Gastrocnemius medialis (tissue), 4 donors: ENCODE data around the gene DDX56. TPM values are rescaled to one million over a fixed set of nuclear protein-coding genes. Genes with fewer than 3 reads are reported as not detected.

ENCODE experiments used
- ATAC-seq, 2 donors: fragments of 150-250 bp; one replicate each; pipeline ENCODE4 v1.9.1; 2016
- DNase-seq, 2 donors: peaks; one replicate each; pipeline ENCODE4 v3.0.0-alpha.2; 2019
- H3K27ac ChIP-seq, 4 donors: fragments of 200-600 bp; sonication (generic); 1 replicate in 1 of 4; 2 replicates in 3 of 4; pipeline ENCODE4 v1.5.1; 2016 to 2018; ENCODE audit warnings: mild to moderate bottlenecking in 2 of 4, moderate library complexity in 1 of 4
- H3K27me3 ChIP-seq, 3 donors: fragments of 200-600 bp; sonication (generic) in 2 of 3; 1 replicate in 1 of 3; 2 replicates in 2 of 3; pipeline versions ENCODE4 v1.5.1 to v1.6.0; 2016 to 2019; ENCODE audit warnings: mild to moderate bottlenecking in 1 of 3, moderate library complexity in 1 of 3
- H3K36me3 ChIP-seq, 2 donors: fragments of 200-600 bp; sonication (generic) in 1 of 2; one replicate each; pipeline ENCODE4 v1.5.1; 2017 to 2018
- H3K4me1 ChIP-seq, 2 donors: fragments of 200-600 bp; sonication (generic) in 1 of 2; one replicate each; pipeline ENCODE4 v1.5.1; 2016 to 2017; ENCODE audit warnings: mild to moderate bottlenecking in 2 of 2
- H3K4me3 ChIP-seq, 4 donors: fragments of 200-600 bp; sonication (generic) in 3 of 4; 1 replicate in 1 of 4; 2 replicates in 3 of 4; pipeline ENCODE4 v1.5.1; 2016 to 2019; ENCODE audit warnings: mild to moderate bottlenecking in 2 of 4
- H3K9me3 ChIP-seq, 3 donors: fragments of 200-600 bp; sonication (generic) in 2 of 3; 1 replicate in 1 of 3; 2 replicates in 2 of 3; pipeline ENCODE4 v1.5.1; 2016 to 2019
- POLR2A ChIP-seq, 2 donors: fragments of 450-650 bp; IDR thresholded peaks; one replicate each; pipeline ENCODE4 v1.6.1; 2017; ENCODE audit warnings: antibody characterized with exemption in 2 of 2, mild to moderate bottlenecking in 2 of 2, moderate library complexity in 2 of 2
- in situ Hi-C, 4 donors: fragments of 200-750 bp; cut with MboI; loops; one replicate each; pipeline versions ENCODE4 v1.15.0 to v1.8.0; 2017; ENCODE audit warnings: low sequenced_read_pairs in 4 of 4
- intact Hi-C: fragments of 100-400 bp; cut with DNase I; formaldehyde crosslinking; loops from one replicate; pipeline ENCODE4 v1.15.1; 2023; ENCODE audit warnings: low total_unique reads
- total RNA-seq, 4 donors: library from RNA; depleted of rRNA; stranded (reverse); fragments of >200 nt; gene quantifications; one replicate each; pipeline versions ENCODE4 v1.1.0 to v1.2.3, GENCODE V29; 2016
- TF ChIP-seq, protein P1 (sequence below), 5 experiments: fragments of 450-650 bp in 3 of 5; fragments of 200-600 bp in 2 of 5; sonication (generic) in 2 of 5; IDR thresholded peaks in 4 of 5; conservative IDR thresholded peaks in 1 of 5; 1 replicate in 4 of 5; 2 replicates in 1 of 5; pipeline ENCODE4 v1.5.1; 2016 to 2019; ENCODE audit warnings: antibody characterized with exemption in 5 of 5, mild to moderate bottlenecking in 3 of 5, moderate library complexity in 3 of 5

The DDX56 gene
- total RNA-seq, 4 donors from 2014 or later, result 57.7 to 73.2 (median 66.1) TPM

GRCh38 chr7:44533301-44534055 is 40.2 kb downstream of the DDX56 start:
- no peaks in the 10 kb centered on the region for H3K27me3 ChIP-seq
- ATAC-seq, result no peak
- H3K4me1 ChIP-seq, result no peaks in the 10 kb centered on the region
- intact Hi-C loops (no loop called here), in situ Hi-C loops (no loop called here)
- H3K27ac ChIP-seq, result no peak overlapping the region
- H3K4me3 ChIP-seq, result no peak overlapping the region
- TF ChIP-seq POLR2A (IDR thresholded peaks at IDR 0.05), result no peak
- TF ChIP-seq, protein P1, sequence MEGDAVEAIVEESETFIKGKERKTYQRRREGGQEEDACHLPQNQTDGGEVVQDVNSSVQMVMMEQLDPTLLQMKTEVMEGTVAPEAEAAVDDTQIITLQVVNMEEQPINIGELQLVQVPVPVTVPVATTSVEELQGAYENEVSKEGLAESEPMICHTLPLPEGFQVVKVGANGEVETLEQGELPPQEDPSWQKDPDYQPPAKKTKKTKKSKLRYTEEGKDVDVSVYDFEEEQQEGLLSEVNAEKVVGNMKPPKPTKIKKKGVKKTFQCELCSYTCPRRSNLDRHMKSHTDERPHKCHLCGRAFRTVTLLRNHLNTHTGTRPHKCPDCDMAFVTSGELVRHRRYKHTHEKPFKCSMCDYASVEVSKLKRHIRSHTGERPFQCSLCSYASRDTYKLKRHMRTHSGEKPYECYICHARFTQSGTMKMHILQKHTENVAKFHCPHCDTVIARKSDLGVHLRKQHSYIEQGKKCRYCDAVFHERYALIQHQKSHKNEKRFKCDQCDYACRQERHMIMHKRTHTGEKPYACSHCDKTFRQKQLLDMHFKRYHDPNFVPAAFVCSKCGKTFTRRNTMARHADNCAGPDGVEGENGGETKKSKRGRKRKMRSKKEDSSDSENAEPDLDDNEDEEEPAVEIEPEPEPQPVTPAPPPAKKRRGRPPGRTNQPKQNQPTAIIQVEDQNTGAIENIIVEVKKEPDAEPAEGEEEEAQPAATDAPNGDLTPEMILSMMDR (IDR thresholded peaks at IDR 0.05 in 4 of 5, conservative IDR thresholded peaks at IDR 0.05 in 1 of 5), result no peak
- no peak for DNase-seq
- no peaks in the 10 kb centered on the region for H3K9me3 ChIP-seq
- no peaks in the 10 kb centered on the region for H3K36me3 ChIP-seq

DNA sequence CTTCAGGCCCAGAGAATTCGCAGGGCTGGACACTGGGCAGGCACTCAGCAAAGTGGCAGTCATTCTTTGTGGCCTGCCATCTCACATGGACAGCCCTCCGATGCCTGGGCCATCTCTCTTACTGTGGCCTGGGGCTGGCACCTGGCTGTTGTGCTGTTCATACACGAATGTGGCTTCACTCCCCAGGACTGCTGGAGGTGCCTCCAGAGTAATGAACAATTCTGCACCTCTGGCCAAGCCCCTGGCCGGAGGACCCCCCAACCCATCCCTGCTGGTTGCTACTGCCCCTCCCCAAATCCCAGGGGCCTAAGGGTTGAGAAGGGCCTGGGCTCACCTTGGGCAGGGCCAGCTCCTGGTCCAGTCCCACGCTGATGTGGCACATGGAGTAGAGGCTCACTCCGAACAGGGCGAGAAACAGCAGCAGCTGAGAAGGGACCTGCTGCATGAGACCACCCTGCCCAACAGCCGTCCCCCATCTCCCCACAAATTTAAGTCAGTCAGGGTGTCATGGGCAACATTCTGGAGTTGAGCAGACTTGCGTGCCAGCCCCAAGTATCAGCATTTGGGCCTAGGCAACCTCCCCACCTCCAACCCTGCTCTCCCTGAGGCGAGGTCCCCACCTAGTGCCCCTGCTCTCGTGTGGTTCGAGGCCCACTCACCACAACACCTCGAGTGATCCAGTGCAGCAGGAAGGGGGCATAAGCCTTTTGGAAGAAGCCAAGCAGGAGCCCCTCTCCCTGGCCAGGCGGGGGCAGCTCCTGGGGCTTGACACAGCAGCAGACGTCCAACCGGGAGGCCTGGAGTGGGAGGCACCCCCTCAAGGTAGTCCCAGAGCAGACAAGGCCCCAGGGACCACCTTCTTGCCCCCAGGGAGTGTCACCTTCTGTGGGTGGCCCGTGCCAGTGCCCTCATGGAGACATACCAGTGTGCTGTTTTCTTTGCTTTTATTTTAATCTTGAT is 42.0 kb downstream of the DDX56 start:
- H3K4me3 ChIP-seq, result no peak overlapping the region
- no peaks in the 10 kb centered on the region for H3K36me3 ChIP-seq
- in situ Hi-C loops (no loop called here), intact Hi-C loops (no loop called here)
- TF ChIP-seq, protein P1 (IDR thresholded peaks at IDR 0.05 in 4 of 5, conservative IDR thresholded peaks at IDR 0.05 in 1 of 5), result no peak
- TF ChIP-seq POLR2A (IDR thresholded peaks at IDR 0.05), result no peak
- H3K27me3 ChIP-seq, result no peaks in the 10 kb centered on the region
- H3K9me3 ChIP-seq, result no peaks in the 10 kb centered on the region
- DNase-seq, result no peak
- H3K27ac ChIP-seq, result no peak overlapping the region
- H3K4me1 ChIP-seq, result no peaks in the 10 kb centered on the region
- no peak for ATAC-seq

- in situ Hi-C loops, result no loop called here
- intact Hi-C loops, result no loop called here
- Histone ChIP-seq H3K9me3 (no peaks in the 10 kb centered on the region), H3K27ac (no peak overlapping the region), H3K27me3 (no peaks in the 10 kb centered on the region), H3K4me3 (no peak overlapping the region), H3K4me1 (no peaks in the 10 kb centered on the region), H3K36me3 (no peaks in the 10 kb centered on the region)
- TF ChIP-seq POLR2A (IDR thresholded peaks at IDR 0.05), result no peak
- TF ChIP-seq, protein P1 (IDR thresholded peaks at IDR 0.05 in 4 of 5, conservative IDR thresholded peaks at IDR 0.05 in 1 of 5), result no peak
- DNase-seq (no peak), ATAC-seq (no peak)
Observed at GRCh38 chr7:44530990-44531389, 42.7 kb downstream of the DDX56 start.

DNA sequence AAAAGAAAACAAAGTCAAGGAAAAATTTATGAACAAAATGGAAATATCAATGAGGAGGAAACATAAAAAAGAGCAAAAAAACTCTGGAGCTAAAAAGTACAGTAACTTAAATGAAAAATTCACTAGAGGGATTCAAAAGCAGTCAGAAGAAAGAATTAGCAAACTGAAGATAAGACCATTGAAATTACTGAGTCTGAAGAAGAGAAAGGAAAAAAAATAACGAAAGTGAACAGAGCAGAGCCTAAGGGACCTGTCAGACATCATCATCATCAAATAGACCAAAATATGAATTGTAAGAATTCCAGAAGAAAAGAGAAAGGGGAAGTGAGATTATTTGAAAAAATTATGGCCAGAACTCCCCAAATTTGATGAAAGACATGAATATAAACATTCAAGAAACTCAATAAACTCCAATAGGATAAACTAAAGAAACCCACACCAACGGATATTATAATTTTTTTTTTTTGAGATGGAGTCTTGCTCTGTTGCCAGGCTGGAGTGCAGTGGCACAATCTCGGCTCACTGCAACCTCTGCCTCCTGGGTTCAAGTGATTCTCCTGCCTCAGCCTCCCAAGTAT is 48.8 kb downstream of the DDX56 start:
- TF ChIP-seq POLR2A (IDR thresholded peaks at IDR 0.05), result no peak
- TF ChIP-seq, protein P1 (IDR thresholded peaks at IDR 0.05 in 4 of 5, conservative IDR thresholded peaks at IDR 0.05 in 1 of 5), result no peak
- intact Hi-C loops, result no loop called here
- DNase-seq (no peak), ATAC-seq (no peak)
- no peaks in the 10 kb centered on the region for H3K27me3 ChIP-seq
- in situ Hi-C loops, result no loop called here
- H3K36me3 ChIP-seq, result no peaks in the 10 kb centered on the region
- no peak overlapping the region for H3K4me3 ChIP-seq
- H3K4me1 ChIP-seq, result no peaks in the 10 kb centered on the region
- peaks cover 0 to 5% (median 5%) of the 10 kb centered on the region in 3 donors for H3K9me3 ChIP-seq
- no peak overlapping the region for H3K27ac ChIP-seq
